ENCODE measurements around the gene COA1. TPM values are rescaled to one million over a fixed set of nuclear protein-coding genes. Genes with fewer than 3 reads are reported as not detected.
"Not testable (repeated sequence)": the region's sequence is repeated elsewhere in the genome, so short reads cannot be mapped to it uniquely, and the experiment has no call there.

Gene COA1
- total RNA-seq, 1 donor: 69.3 TPM

DNA sequence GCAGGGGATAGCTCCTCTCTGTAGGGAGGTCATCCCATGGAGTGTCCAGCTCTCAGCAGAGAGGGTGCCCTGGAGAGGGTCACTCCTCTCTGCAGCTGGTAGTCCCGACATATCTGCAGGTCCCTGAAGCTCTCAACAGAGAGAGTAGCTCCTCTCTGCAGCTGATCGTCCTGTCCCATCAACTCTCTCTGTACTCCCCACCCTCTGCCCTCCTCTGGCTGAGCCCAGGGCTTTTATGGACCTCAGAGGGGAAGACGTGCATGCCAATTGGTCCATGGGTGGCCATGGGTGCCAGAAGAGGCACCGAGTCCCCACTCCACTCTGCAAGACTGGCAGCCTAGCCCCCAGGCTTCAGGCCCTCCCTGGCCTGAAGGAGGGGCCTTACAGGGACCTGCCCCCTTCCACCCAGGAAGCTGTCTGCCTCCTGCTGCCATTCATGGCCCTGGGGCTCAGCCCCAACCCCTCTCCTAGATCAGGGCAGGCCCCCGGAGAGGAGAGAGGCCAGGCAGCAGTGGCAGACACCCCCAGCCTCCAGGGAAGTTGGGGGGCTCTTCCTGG, 20.1 kb upstream of the COA1 start:
- Histone ChIP-seq H3K4me1 (ENCODE audit: insufficient read depth, low read length) (peaks cover 70% of the 10 kb centered on the region), H3K4me3 (ENCODE audit: low read length) (no peak overlapping the region), H3K27me3 (ENCODE audit: insufficient read depth, low read length) (no peaks in the 10 kb centered on the region), H3K9me3 (ENCODE audit: low read depth, low read length) (no peaks in the 10 kb centered on the region)

DNA sequence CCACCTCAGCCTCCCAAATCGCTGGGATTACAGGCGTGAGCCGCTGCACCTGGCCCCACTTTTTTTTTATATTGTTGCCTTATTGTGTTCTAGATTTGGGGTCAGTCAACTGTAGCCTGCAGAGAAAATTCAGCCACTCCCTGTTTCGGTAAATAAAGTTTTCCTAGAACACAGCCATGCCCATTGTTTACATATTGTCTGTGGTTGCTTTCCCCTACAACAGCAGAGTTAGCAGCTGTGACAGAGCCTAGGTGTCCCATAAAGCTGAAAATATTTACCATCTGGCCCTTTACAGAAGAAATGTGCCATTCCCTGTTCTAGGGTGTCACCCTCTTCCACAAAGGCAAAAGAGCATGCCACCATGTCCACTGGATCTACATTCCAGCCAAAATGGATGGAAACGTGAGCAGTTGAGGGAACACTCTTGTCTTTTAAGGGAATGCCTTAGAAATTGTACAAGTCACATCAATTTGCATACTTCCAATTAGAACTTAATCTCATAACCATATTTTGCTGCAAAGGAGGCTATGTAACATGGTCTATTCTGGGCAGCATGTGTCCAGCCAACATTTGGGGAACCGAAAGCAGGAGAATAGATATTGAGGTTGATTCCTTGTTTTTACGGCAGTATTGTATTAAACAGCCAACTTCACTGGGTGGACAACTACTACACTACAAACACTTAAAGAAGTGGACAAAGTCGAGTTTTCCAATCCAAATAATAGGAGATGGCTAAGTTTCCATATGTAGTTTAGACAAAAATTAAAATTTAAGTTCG, 18.2 kb upstream of the COA1 start:
- H3K4me3 ChIP-seq (ENCODE audit: low read length): no peak overlapping the region
- no peaks in the 10 kb centered on the region for H3K27me3 ChIP-seq (ENCODE audit: insufficient read depth, low read length)
- peaks cover 50% of the 10 kb centered on the region for H3K4me1 ChIP-seq (ENCODE audit: insufficient read depth, low read length)
- H3K9me3 ChIP-seq (ENCODE audit: low read depth, low read length): no peaks in the 10 kb centered on the region

DNA sequence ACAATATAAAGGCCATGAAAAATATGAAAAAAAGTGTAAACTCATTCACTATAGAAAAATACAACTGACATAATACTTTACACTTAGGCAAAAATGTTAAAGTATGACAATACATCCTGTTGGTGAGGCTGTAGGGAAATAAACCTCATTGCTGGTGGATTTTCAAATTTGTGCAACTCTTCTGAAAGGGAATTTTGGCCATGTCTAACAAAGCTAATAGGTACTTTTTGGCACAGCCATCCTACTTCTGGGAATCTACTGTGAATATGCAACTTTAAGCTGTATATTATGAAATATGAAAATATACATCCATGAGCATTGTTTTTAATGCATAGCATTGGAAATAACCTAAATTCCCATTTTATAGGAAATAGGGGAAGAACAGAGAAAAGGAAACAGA, 13.4 kb upstream of the COA1 start:
- H3K4me1 ChIP-seq (ENCODE audit: insufficient read depth, low read length): peaks cover 7% of the 10 kb centered on the region
- no peaks in the 10 kb centered on the region for H3K9me3 ChIP-seq (ENCODE audit: low read depth, low read length)
- H3K27me3 ChIP-seq (ENCODE audit: insufficient read depth, low read length): no peaks in the 10 kb centered on the region
- H3K4me3 ChIP-seq (ENCODE audit: low read length): no peak overlapping the region

DNA sequence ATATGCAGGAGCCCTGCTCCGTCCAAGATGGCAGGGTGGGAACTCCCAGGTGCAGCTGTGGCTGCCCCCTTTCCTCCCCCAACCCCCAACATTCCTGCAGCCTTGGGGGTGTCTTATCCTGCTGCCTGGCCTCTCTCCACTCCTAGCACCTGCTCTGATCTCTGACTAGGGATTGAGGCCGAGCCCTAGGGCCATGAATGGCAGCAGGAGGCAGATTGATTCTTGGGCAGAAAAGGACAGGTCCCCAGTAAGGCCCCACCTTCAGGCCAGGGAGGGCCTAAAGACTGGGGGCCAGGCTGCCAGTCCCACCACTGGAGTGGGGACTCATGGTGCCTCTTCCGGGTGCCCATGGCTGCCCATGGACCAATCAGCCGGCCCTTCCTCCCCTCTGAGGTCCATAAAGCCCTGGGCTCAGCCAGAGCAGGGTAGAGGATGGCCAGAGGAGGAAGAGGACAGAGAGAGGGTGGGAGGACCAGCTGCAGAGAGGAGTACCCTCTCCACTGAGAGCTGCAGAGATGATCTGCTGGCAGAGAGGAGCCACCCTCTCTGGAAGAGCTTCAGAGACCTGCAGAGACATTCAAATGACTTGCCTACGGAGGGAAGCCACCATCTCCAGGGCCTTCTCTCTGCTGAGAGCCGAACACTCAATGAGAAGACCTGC, 8.3 kb upstream of the COA1 start:
- H3K27me3 ChIP-seq (ENCODE audit: insufficient read depth, low read length): no peaks in the 10 kb centered on the region
- no peaks in the 10 kb centered on the region for H3K9me3 ChIP-seq (ENCODE audit: low read depth, low read length)
- H3K4me3 ChIP-seq (ENCODE audit: low read length): no peak overlapping the region
- H3K4me1 ChIP-seq (ENCODE audit: insufficient read depth, low read length): peaks cover 10% of the 10 kb centered on the region

DNA sequence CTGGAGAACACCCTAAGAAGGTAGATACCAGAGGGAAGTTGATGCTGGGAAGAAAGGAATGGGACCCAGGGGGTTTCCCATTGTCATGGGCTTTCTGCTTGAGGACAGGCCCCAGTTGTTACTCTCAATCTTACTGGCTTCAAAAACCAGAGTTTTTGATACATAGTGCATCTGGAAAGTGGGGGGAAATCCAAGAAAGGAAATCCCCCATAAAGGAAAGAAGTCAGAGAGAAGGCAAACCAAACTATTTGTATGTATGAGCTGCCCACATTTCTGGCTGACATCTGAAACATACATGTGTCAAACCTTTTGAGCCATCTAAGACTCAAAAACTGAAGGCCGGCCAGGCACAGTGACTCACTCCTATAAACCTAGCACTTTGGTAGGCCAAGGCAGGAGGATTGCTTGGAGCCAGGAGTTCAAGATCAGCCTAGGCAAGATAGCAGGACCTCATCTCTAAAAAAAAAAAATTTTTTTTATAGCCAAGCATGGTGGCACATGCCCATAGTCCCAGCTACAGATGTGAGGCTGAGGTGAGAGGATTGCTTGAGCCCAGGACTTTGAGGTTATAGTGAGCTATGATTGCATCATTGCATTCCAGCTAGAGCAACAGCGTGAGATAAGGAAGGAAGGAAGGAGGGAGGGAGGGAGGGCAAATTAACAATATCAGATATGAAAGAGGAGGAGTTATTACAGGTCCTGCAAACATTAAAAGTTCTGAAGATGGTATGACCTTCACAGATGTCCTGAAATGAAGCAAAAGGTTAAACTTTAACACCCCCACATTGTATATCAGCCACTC, 6.7 kb upstream of the COA1 start:
- no peaks in the 10 kb centered on the region for H3K9me3 ChIP-seq (ENCODE audit: low read depth, low read length)
- H3K4me3 ChIP-seq (ENCODE audit: low read length): no peak overlapping the region
- peaks cover 10% of the 10 kb centered on the region for H3K4me1 ChIP-seq (ENCODE audit: insufficient read depth, low read length)
- H3K27me3 ChIP-seq (ENCODE audit: insufficient read depth, low read length): no peaks in the 10 kb centered on the region

DNA sequence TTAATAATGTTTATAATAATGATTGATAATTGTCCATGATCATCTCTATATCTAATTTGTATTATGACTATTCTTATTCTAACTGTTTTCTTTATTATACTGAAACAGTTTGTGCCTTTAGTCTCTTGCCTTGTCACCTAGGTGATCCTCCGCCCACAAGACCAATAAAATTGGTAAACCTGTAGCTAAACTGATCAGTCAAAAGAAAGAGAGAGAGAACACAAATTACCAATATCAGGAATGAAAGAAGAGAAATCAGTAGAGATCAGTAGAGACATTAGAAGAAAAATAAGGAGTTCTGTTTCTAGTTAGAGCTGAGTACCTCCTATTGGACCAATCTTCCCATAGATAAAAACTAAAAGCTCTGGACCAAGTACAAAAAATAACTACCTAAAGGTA, 6.1 kb upstream of the COA1 start:
- peaks cover 10% of the 10 kb centered on the region for H3K4me1 ChIP-seq (ENCODE audit: insufficient read depth, low read length)
- no peaks in the 10 kb centered on the region for H3K27me3 ChIP-seq (ENCODE audit: insufficient read depth, low read length)
- no peak overlapping the region for H3K4me3 ChIP-seq (ENCODE audit: low read length)
- H3K9me3 ChIP-seq (ENCODE audit: low read depth, low read length): no peaks in the 10 kb centered on the region

DNA sequence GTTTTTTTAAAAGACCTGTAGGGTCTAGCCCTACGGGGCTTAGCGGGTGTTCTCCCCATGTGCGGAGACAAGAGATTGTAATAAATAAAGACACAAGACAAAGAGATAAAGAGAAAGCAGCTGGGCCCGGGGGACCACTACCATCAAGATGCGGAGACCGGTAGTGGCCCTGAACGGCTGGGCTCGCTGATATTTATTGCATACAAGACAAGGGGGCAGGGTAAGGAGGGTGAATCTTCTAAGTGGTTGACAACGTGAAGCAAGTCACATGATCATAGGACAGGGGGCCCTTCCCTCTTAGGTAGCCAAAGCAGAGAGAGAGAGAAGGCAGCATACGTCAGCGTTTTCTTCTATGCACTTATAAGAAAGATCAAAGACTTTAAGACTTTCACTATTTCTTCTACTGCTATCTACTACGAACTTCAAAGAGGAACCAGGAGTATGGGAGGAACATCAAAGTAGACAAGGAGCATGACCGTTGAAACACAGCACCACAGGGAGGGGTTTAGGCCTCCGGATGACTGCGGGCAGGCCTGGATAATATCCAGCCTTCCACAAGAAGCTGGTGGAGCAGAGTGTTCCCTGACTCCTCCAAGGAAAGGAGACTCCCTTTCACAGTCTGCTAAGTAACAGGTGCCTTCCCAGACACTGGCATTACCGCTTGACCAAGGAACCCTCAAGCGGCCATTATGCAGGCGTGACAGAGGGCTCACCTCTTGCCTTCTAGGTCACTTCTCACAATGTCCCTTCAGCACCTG, 5.4 kb upstream of the COA1 start:
- H3K4me1 ChIP-seq (ENCODE audit: insufficient read depth, low read length): peaks cover 13% of the 10 kb centered on the region
- H3K4me3 ChIP-seq (ENCODE audit: low read length); H3K9me3 ChIP-seq (ENCODE audit: low read depth, low read length); H3K27me3 ChIP-seq (ENCODE audit: insufficient read depth, low read length): not testable (repeated sequence)

DNA sequence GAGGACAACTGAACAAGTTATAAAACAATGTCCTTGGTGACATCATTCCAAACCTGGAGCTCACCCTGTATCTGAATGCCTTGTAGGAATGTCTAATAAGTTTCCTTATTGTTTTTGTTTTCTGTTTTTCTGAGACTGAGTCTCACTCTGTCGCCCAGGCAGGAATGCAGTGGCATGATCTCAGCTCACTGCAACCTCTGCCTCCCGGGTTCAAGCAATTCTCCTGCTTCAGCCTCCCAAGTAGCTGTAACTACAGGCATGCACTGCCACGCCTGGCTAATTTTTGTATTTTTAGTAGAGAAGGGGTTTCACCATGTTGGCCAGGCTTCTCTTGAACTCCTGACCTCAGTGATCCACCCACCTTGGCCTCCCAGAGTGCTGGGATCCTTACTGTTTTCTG, 2.2 kb upstream of the COA1 start:
- H3K4me3 ChIP-seq (ENCODE audit: low read length); H3K27me3 ChIP-seq (ENCODE audit: insufficient read depth, low read length); H3K9me3 ChIP-seq (ENCODE audit: low read depth, low read length): not testable (repeated sequence)
- H3K4me1 ChIP-seq (ENCODE audit: insufficient read depth, low read length): peaks cover 20% of the 10 kb centered on the region

DNA sequence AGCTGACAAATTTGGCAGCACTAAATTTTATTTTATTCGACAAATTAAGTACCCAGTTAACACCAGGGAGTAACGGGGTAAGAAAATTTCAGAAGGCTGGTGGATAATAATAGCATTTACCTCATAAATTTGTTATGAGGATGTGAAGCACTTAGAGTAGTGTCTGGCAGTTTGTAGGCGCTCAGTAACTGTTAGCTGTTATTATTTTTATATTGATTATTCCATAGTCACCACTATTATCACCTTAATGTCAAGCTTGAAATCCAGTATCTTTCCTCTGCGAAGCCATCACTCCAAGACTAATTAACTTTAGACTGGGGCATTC, 563 bp upstream of the COA1 start:
- peaks cover 13% of the 10 kb centered on the region for H3K4me1 ChIP-seq (ENCODE audit: insufficient read depth, low read length)
- peak overlapping the region; percentile 89 for H3K4me3 ChIP-seq (ENCODE audit: low read length)
- no peaks in the 10 kb centered on the region for H3K27me3 ChIP-seq (ENCODE audit: insufficient read depth, low read length)
- H3K9me3 ChIP-seq (ENCODE audit: low read depth, low read length): no peaks in the 10 kb centered on the region

DNA sequence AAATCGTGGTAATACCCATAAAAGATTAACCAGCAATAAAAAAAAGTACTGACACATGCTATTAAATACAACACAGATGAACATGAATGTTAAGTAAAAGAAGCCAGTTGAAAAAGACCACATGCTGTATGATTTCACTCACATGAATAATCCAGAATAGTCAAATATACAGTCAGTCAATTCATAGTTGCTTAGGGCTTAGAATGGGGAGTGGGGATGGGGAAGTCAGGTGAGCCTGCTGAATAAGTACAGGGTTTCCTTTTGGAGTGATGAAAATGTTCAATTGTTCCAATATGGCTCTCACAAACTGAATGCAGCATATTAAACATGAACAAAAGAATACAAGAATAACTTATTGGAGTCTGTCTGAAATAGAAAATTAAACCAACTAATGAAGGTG, 1.8 kb downstream of the COA1 start:
- H3K4me3 ChIP-seq (ENCODE audit: low read length): no peak overlapping the region

DNA sequence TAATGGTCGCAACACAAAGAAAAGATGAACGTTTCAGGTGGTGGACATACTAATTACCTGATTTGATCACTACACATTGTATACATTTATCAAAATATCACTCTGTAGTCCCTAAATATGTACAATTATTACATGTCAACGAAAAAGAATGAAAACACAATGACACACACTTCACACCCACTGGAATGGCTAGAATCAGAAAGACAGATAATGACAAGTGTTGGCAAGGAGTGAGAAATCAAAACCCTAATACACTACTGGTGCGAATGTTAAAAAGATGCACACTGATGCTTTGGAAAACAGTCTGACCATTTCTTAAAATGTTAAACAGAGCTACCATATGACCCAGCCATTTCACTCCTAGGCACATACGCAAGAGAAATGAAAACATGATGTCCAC, 2.3 kb downstream of the COA1 start:
- Histone ChIP-seq H3K4me3 (ENCODE audit: low read length) (no peak overlapping the region), H3K27me3 (ENCODE audit: insufficient read depth, low read length) (no peaks in the 10 kb centered on the region)

More for the DNA sequence above, 1.8 kb downstream of the COA1 start:
- Histone ChIP-seq H3K4me1 (ENCODE audit: insufficient read depth, low read length) (peaks cover 13% of the 10 kb centered on the region), H3K9me3 (ENCODE audit: low read depth, low read length) (no peaks in the 10 kb centered on the region), H3K27me3 (ENCODE audit: insufficient read depth, low read length) (no peaks in the 10 kb centered on the region)

DNA sequence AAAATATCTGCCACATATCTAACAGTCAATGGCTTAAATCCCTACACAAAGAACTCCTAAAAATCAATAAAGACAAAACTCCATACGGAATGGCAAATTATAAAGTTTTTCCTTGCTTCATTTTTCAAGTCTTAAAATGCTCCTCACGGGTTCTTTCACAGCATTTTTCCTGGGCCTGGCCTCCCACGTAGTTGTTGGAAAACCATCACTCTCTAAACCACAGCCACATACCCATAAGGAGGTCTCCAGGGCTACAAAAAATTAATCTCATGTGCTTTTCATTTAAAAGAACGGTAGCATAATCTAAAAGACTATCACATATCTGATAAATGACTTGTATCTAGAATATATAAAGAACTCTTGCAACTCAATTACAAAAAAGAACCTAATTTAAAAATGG, 2.9 kb downstream of the COA1 start:
- Histone ChIP-seq H3K4me3 (ENCODE audit: low read length) (no peak overlapping the region), H3K4me1 (ENCODE audit: insufficient read depth, low read length) (peaks cover 13% of the 10 kb centered on the region), H3K9me3 (ENCODE audit: low read depth, low read length) (no peaks in the 10 kb centered on the region), H3K27me3 (ENCODE audit: insufficient read depth, low read length) (no peaks in the 10 kb centered on the region)

More for the DNA sequence above, 2.3 kb downstream of the COA1 start:
- no peaks in the 10 kb centered on the region for H3K9me3 ChIP-seq (ENCODE audit: low read depth, low read length)
- H3K4me1 ChIP-seq (ENCODE audit: insufficient read depth, low read length): peaks cover 13% of the 10 kb centered on the region

DNA sequence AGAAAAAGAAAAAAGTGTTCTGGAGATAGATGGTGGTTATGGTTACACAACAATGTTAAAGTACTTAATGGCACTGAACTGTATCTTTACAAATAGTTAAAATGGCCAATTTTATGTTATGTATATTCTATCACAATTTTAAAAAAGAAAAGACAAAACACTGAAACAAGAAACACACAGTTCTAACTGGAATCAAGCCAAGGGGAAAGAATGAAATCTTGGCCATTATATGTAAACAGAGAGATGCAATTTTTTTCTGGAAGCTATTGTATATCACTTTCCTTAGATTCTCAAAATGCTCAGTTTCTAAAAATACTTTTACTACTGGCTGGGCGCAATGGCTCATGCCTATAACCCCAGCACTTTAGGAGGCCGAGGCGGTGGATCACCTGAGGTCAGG, 4.1 kb downstream of the COA1 start:
- no peaks in the 10 kb centered on the region for H3K9me3 ChIP-seq (ENCODE audit: low read depth, low read length)

DNA sequence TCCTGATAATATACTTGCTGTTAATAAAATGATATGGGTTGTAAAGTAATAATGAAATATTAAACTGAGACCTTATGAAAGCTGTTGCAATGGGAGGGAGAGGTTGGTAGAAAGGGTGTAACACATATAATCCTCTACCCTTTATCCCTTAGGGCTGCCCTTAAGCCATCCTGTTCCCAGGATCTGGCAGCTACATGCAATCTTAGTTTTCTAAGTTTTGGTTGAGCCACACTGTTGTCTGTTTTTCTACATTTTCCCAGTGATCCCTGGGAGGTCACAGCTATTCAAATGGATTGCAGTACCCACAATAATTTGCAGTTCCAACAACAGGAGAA, 6.3 kb downstream of the COA1 start:
- Histone ChIP-seq H3K4me1 (ENCODE audit: insufficient read depth, low read length) (no peaks in the 10 kb centered on the region), H3K9me3 (ENCODE audit: low read depth, low read length) (no peaks in the 10 kb centered on the region), H3K4me3 (ENCODE audit: low read length) (no peak overlapping the region), H3K27me3 (ENCODE audit: insufficient read depth, low read length) (no peaks in the 10 kb centered on the region)

More for the DNA sequence above, 4.1 kb downstream of the COA1 start:
- Histone ChIP-seq H3K4me1 (ENCODE audit: insufficient read depth, low read length) (peaks cover 13% of the 10 kb centered on the region), H3K27me3 (ENCODE audit: insufficient read depth, low read length) (no peaks in the 10 kb centered on the region), H3K4me3 (ENCODE audit: low read length) (no peak overlapping the region)

All from mononuclear cell (primary cell).